Non-pigmented ciliary epithelial cell (primary cell): ENCODE data around the gene ARHGAP42.
A peak's percentile ranks its signal among the peaks of the same experiment; 100 is the strongest.
"Not testable (repeated sequence)": the region's sequence is repeated elsewhere in the genome, so short reads cannot be mapped to it uniquely, and the experiment has no call there.

Source experiments
- DNase-seq: peaks from one replicate; pipeline ENCODE4 v3.0.0-alpha.2; 2010; ENCODE audit warnings: low read depth

The ARHGAP42 gene

DNA sequence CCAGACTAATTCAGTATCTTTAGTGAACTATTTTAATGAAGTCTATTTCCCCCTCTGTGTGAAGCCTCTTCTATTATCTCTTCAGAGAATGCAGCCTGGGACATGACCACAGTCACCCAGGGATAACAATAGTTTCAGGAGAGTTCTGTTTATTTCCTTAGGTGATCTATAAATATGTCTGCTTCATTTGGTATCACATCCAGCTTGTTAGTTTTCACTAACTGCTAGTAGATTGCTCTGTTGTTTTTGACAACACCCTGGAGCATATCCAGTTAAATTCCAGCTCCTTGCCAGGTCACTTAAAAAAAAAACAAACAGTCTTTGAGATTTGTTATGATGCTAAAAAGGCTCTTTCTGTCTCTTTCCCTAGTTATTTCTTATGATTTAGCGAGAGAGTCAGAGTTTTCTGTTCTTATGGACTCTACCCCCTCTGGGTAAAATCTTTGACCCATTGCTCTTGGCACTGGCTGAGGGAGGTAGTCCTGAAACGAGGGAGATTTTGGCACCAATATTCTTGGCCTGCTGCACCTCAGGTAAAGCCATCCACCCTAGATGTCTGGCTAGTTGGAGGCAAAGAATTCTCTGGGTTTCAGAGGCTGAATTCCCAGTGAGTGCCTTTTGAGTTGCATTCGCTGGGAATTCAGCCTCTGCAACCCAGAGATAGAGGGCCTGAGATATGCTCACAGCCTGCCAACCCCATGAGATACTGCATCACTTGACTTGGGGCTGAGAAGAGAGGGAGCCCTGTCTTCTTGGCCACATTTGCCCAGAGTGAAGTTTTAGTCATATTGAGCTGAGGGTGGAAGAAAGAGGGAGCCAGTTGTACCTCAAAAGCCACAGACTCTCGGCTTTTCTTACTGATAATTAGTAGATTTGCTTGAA is 283.4 kb downstream of the ARHGAP42 start:
- DNase-seq = no peak

DNA sequence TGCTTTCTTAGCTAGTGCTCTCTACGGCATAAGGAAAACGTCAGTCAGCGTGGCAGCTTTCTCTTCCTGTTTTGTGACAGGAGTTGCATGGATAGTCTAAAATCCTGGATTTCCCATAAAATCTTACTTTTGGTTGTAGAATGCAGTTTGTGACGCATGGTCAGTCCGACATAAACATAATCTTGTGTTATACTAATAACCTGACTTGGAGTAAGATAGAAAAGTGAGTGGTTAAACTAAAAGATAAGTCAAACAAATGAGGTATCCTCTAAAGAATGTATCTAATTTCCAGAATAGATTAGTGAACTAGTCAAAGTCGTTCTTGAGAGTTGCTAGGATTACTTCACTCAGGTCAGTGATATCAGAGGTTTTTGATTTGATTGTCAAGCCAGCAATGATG is 285.0 kb downstream of the ARHGAP42 start:
- DNase-seq = no peak

GRCh38 chr11:100978442-100978841 is 291.4 kb downstream of the ARHGAP42 start:
- DNase-seq = no peak

DNA sequence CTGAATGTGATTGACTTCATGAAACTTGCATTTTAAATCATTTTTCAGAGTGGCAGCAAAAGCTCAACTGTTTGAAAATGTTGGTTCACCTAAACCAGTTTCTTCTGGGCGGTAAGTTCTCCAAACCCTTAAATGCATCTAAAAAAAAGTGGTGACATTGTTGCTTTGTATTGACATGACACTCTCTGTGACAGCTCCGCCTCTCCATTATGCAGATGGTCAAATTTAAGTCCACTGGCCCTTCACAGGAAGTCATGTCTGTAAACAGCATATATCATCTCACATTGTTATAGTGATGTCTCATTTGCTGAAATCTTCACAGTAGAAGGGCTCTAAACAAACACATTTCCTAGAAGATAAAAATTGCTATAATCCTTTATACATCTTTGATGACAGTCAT is 291.9 kb downstream of the ARHGAP42 start:
- no peak for DNase-seq

GRCh38 chr11:100980156-100980555 is 293.1 kb downstream of the ARHGAP42 start:
- no peak for DNase-seq

- no peak for DNase-seq
Observed at GRCh38 chr11:100981196-100981824, 294.2 kb downstream of the ARHGAP42 start.

DNA sequence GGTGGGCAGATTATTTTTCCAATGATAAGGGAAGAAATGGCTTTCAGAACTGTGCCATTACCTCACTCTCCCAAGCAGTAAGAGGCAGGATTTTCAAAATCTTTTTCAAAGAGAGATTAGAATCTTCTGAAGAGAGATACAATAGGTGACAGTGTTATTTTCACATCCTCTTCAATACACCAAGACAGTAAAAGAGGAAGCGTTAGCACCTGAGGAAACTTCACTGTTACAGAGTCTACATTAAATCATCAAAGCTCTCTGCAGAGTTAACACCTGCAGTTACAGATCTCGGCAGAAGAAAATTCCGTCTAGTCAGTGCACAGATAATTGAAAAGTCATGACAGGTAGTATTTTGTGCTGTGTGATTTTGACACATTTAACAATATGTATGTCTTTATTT is 297.6 kb downstream of the ARHGAP42 start:
- DNase-seq = no peak

DNA sequence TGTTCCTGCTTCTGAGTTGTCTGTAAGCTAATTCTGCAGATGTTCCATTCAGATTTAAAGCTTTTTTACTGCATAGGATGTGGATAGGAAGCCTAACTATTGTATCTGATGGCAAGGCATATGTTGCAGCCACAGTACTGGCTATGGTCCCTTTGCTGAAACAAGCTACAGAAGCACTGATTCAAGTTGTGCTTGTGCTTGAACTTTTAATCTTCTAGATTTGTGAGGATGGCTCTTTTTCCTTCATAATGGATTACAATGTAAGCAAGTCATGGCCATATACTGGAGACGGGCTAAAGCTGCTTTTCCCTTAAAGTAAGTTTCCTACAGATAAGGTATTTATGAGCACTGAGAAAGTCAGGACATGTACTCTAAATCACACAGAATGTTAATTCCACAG is 303.8 kb downstream of the ARHGAP42 start:
- DNase-seq = no peak

- peak; percentile 28 for DNase-seq
Observed at GRCh38 chr11:100991541-100991940, 304.5 kb downstream of the ARHGAP42 start.

- no peak for DNase-seq
Observed at GRCh38 chr11:100994966-100995365, 307.9 kb downstream of the ARHGAP42 start.

- DNase-seq = no peak
Observed at GRCh38 chr11:100999756-101000155, 312.7 kb downstream of the ARHGAP42 start.

- DNase-seq = no peak
Observed at GRCh38 chr11:101003468-101003867, 316.4 kb downstream of the ARHGAP42 start.

GRCh38 chr11:101008961-101009689 is 322.0 kb downstream of the ARHGAP42 start:
- DNase-seq = no peak

GRCh38 chr11:101009690-101010055 is 322.6 kb downstream of the ARHGAP42 start:
- no peak for DNase-seq

- no peak for DNase-seq
Observed at GRCh38 chr11:101010899-101011298, 323.8 kb downstream of the ARHGAP42 start.

DNA sequence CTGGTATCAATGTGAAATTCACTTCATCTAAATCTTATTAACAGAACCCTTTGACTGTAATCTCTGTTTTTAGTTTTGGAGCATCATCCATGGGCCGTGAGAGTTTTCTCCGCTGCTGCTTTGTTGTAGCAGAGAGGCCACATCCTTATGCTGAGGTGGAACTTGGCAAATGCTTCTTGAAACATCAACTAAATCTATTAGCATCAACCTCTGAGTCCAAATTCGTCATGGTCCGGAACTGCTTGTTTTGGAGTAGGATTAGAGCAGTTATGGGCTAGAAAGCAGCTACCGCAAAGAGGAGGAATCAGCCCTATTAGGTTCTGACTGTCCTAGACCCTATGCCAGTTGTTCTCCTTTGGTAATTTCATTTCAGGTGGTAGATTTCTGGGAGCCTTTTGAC is 324.8 kb downstream of the ARHGAP42 start:
- DNase-seq = no peak

DNA sequence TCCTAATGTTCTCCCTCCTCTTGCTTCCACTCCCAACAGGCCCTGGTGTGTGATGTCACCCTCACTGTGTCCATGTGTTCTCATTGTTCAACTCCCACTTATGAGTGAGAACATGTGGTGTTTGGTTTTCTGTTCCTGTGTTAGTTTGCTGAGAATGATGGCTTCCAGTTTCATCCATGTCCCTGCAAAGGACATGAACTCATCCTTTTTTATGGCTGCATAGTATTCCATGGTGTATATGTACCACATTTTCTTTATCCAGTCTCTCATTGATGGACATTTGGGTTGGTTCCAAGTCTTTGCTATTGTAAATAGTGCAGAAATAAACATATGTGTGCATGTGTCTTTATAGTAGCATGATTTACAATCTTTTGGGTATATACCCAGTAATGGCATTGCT is 326.6 kb downstream of the ARHGAP42 start:
- DNase-seq = not testable (repeated sequence)

DNA sequence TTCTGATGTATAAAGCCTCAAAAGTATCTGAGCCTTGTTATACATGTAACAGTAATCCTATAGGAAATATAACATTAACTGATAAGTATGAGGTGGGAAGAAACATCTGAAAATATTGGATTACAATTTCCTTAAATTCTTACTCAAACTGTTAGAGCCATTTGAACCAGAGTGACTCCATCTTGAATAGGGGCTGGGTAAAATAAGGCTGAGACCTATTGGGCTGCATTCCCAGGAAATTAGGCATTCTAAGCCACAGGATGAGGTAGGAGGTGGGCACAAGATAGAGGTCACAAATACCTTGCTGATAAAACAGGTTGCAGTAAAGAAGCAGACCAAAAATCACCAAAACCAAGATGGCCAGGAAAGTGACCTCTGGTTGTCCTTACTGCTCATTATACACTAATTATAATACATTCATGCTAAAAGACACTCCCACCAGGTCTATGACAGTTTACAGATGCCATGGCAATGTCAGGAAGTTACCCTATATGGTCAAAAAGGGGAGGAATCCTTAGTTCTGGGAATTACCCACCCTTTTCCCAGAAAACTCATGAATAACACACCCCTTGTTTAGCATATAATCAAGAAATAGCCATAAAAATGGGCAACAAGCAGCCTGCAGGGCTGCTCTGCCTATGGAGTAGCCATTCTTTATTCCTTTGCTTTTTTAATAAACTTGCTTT is 327.7 kb downstream of the ARHGAP42 start:
- no peak for DNase-seq

- DNase-seq = no peak
Observed at GRCh38 chr11:101019870-101020269, 332.8 kb downstream of the ARHGAP42 start.

GRCh38 chr11:101022256-101022655 is 335.2 kb downstream of the ARHGAP42 start:
- DNase-seq = no peak

DNA sequence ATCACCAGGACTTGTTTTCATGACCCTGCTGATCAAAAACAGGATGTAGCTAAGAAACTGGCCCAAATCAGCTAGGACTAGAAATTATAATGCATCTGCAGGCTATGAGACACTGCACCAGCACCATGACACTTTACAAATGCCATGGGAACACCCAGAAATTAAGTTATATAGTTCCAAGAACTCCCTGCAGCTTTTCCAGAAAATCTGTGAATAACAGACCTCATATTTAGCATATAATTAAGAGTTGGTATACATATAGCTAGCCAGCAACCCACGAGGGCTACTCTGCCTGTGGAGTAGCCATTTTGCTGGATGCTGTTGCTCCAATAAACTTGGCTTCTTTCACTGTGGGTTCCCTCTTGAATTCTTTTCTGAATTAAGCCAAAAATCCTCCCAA is 341.6 kb downstream of the ARHGAP42 start:
- no peak for DNase-seq

DNA sequence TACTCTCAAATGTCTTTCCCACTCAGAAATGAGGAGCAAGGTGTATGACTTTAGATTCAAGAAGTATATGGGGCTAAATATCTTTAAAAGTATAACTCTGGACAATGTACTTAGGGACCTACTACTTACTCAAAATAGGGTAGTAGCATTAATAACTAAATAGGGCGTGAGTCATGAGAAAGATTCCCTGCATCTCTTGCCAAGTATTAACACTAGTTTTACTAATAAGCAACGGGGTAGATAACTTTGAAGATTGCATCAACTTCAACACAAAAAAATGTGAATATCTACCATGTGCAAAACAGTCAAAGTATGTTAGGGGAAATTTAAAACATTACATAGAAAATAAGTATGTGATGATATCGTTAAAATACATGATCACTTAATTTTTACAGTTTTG is 342.9 kb downstream of the ARHGAP42 start:
- peak; percentile 2 for DNase-seq
